Activated T-helper 1 cell treated with anti-CD3 and anti-CD28 coated beads, Interleukin-2, amount 50 U/mL, for 16 hours (primary cell): Measurements from ENCODE around the gene BUD31.
"Not testable (repeated sequence)": the region's sequence is repeated elsewhere in the genome, so short reads cannot be mapped to it uniquely, and the experiment has no call there.

ENCODE experiments used
- DNase-seq, 2 donors: peaks; one replicate each; pipeline ENCODE4 v3.0.0-alpha.2; 2020; ENCODE audit warnings: low read depth in 1 of 2, low spot score in 1 of 2

The BUD31 gene

DNA sequence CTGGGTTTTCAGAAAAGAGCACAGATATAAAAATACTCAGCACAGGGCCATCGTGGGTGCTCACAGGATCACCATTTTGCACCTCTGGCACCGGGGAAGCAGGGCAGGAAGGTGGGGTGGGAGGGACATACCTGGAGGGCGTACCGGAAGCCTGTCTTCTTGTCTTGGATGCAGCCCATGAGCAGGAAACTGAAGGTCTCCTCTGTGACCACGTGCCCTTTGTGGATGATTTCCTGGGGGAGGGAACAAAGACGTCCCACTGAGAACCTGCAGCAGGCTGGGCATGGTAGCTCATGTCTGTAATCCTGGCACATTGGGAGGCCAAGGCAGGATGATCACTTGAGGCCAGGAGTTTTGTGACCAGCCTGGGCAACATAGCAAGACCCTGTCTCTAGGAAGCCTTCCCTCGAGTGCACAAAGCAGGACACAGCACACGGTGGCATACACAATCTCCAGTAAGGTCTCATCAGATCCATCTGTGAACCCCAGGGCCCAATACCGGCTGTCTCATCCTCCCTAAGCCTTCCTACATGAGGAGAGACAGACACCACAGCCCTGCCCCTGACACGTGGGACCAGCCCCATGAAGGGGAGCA lies 20.3 kb downstream of the BUD31 start:
- DNase-seq: no peak

DNA sequence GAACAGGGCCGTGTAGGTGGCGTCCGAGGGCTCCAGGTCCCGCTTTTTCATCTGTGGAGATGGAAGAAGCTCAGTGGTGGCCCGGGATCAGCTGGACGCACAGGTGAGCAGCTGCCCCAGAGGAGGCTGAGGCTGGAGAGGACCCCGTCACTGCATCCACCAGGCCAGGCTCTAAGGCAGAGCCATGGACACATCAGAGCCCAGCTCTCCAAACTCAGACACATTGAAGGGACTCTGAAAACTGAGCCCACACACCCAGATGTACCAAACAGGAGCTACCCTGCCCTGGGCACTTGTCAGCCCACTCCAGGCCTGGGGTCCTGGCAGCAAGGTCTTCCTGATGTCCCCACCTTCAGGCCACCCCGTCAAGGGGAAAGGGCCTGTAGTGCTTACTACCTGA lies 21.0 kb downstream of the BUD31 start:
- no peak for DNase-seq

DNA sequence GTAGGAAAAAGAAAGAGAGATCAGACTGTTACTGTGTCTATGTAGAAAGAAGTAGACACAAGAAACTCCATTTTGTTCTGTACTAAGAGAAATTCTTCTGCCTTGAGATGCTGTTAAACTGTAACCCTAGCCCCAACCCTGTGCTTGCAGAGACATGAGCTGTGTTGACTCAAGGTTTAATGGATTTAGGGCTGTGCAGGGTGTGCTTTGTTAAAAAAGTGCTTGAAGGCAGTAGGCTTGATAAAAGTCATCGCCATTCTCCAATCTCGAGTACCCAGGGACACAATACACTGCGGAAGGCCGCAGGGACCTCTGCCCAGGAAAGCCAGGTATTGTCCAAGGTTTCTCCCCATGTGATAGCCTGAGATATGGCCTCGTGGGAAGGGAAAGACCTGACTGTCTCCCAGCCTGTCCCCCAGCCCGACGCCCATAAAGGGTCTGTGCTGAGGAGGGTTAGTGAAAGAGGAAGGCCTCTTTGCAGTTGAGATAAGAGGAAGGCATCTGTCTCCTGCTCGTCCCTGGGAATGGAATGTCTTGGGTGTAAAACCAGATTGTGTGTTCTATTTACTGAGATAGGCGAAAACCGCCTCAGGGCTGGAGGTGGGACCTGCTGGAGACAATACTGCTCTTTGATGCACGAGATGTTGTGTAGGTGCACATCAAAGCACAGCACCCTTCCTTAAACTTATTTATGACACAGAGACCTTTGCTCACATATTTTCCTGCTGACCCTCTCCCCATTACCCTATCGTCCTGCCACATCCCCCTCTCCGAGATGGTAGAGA lies 23.2 kb downstream of the BUD31 start:
- DNase-seq: not testable (repeated sequence)

DNA sequence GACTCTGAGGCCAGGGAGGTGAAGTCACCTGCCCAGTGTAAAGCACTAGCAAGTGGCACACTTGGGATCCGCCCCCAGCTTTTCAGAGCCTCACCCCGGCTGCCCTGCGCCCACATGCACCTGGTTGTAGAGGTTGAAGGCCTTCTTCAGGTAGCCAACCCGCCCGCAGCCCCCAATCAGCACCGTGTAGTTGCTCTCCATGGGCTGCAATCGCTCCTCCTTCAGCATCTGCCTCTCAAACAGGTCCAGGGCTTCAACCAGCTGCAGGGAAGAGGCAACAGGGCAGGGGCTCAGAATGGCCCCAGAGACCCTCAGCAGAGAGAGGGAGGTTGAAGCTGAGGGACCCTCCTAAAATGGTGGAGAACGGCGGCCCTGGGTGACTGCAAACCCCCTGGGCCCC lies 24.4 kb downstream of the BUD31 start:
- no peak for DNase-seq

DNA sequence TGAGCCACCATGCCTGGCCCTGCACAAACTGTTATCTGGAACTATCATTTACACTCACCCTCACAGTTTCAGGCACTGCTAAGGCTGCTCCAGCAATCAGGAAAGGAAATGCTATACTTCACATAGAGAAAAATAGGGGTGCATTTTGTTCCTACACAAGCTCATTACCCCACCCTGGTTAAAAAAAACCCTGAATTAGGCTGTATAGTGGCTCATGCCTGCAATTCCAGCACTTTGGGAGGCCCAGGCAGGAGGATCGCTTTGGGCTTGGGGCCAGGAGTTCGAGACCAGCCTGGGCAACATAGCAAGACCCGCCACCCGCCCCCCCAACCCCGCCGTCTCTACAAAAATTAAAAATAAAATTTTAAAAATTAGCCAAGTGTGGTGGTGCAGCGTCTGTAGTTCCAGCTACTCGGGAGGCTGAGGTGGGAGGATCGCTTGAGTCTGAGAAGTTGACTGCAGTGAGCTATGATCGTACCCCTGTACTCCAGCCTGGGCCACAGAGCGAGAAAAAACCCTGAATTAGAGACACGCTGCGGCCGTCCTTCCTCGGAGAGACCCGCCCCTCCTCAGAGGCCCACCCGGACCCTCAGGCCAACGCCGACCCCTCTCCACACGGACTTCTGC lies 29.3 kb downstream of the BUD31 start:
- no peak for DNase-seq

DNA sequence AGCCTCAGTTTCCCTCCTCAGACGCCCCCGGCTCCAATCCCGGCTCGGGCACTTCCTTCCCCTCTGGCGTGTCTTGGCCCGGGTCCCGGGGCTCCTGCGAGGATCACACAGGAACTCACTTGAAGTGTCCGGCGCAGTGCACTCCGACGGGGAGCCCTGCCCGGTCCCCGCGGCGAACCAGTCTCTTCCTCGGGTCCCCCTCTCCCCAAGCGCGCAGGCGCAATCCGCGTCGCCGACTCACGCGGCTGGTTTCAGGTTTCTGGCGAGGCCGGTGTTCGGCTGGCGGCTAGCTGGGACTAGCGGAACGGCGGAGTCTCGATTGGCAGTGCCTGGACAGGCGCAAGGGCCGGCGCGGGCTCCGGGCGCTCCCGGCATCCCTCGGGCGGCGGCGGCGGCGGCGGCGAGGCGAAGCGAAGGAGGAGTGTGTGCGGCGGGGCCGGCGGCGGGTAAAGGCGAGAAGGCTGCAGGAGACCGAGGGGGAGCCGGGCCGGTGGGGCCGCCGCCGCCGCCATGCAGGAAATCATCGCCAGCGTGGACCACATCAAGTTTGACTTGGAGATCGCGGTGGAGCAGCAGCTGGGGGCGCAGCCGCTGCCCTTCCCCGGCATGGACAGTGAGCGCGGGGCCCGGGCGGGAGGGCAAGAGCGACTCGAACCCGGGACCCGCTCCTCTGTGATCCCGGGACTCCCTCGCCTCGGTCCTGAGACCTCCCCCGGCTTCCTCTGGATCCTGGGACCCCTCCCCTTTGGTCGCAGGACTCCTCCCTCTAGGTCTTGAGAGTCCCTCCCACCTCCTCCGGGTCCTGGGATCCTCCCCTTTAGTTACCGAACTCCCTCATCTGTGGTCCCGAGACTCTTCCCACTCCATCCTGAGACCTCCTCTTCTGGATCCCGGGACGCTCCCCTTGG lies 30.1 kb downstream of the BUD31 start, which contains the start of the genes CPSF4 and PTCD1:
Gene CPSF4, plus strand, starts transcription at position 371 of the 908 bp plus-strand sequence. Its CDS starts 140 bp downstream, at position 511.
Gene PTCD1, minus strand, starts transcription at position 226 of the 908 bp plus-strand sequence. CDS start 3,556 bp downstream, outside the sequence.
- DNase-seq: peak; percentile 75 to 83

DNA sequence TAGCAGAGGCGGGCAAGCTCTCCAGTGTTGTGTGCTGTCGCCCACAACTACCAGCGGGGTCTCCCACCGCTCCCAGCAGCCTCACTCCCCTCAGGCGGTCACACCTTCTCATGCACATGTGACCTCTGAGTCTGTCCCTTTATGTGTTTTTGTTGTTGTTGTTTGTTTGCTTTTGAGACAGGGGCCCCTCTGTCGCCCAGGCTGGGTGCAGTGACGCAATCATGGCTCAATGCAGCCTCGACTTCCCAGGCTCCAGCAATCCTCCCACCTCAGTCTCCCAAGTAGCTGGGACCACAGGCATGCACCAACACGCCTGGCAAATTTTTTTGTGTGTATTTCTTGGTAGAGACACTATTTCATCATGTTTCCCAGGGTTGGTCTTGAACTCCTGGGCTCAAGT lies 31.4 kb downstream of the BUD31 start:
- DNase-seq: no peak

DNA sequence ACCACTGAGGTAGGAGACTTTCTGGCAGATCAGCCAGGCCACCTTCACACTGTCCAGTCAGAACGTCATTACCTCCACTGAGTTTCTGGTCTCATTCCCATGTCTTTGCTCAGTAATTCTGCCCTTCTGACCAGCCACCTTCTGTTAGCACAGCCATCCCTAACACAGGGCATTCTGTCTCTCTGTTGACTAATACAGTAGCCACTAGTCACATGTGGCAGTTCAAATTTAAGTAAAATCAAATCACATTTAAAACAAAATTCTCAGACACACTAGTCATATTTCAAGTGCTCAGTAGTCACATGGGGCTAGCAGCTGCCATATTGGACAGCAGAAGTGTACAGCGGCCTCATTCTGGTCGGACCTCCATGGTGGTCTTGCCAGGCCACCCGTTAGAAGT lies 37.3 kb downstream of the BUD31 start:
- no peak for DNase-seq

DNA sequence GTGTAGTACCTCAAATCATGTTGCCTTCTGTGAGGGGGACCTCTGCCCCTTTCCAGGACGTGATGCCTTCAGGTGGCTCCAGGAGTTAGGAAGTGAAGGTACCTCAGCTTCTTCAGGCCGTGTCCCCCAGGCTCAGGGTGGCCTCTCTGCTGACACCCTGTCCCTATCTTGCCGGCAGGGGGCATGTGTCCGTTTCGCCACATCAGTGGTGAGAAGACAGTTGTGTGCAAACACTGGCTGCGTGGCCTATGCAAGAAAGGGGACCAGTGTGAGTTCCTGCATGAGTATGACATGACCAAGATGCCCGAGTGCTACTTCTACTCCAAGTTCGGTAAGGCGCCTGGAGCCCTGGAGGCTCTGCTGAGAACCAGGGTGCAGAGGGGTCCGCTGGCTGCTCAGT lies 39.2 kb downstream of the BUD31 start:
- no peak for DNase-seq

DNA sequence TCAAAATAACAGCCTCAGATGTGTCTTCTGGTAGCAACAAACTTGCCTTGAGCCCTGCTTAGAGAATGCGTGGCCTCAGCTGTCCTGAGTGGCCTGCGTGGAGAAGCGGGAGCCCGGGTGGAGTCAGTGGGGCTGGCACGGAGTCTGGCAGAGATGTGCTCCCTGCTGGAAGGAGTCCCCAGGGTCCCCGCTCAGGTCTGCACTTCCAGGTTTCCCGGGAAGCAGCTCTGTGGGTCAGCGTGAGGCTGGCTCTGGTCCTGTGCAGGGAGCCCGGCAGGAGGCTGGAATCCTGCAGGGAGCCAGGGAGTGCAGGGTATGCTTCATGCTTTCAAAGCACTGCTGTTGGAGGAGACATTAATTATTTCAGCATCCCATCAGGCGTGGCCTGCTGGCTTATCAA lies 40.1 kb downstream of the BUD31 start:
- no peak for DNase-seq

DNA sequence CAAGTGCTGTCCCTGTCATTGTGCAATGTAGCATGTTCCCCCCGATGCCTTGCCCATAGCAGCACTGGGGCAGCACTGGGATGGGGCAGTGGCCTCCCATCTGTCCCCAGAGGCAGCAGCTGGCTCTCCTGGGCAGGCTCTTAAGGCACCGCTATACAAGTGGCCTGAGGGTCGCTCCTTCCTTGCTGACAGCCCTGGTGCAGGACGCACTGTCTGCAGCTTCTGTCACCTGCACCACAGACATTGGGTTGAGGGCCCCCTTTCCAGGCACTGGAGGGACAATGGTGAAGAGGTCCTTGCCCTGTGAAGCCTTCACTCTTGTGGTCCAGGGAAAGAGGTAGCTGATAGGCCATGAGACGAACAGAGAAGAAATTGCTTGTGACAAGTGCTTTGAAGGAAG lies 40.6 kb downstream of the BUD31 start:
- DNase-seq: no peak

DNA sequence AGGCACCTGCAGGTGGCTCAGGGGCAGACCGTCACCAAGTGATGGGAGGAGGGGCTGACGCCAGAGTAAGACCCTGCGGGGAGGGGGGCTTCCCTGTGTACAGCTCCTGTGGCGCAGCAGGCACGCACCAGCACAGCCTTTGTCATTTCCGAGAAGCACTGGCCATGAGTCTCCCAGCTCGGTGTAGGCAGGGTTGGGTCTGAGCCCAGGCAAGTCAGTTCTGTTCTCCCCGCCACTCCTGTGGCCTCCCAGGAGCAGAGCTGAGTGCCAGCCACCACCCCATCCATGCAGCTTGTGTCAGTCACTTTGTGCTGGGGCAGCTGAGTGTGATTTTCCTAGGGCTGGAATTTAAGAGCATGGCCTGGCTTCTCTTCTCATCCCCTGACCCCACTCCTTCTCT lies 43.2 kb downstream of the BUD31 start:
- no peak for DNase-seq

DNA sequence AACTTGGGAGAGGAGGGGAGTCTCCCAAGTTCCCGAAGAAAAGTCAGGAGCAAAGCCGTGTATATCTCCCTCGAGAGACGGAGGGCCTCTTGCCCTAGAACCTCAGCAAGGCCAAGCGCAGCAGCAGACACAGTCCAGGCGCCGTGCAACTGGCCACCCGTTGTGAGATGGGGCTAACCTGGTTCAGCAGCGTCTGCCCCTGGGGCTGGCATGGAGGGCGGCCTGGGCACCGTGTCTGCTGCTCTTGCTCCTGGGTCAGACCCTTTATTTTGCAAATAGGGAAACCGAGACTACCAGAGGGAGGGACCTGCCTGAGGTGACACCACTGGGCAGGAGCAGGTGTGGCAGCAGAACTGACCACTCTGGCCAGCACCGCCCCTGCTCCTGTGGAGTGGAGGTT lies 43.8 kb downstream of the BUD31 start:
- DNase-seq: no peak

DNA sequence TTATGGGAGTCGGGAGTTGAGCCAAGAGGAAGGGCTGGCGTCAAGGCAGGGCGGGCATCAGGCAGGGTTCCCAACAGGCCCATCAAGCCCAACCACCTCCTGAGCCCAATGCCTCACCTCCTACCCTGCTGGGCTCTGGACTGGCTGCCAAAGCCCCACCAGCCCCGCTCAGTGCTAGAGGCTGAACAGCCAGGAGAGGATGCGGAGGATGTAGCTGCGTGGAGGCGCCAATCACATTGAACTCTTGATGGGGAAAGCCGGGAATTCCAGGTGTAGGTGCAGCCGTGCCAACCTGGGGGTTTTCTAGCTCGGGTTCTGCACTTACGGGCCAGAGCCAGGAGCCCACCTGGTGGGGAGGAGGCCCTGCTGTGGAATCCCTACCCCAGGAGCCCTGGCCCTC lies 44.3 kb downstream of the BUD31 start:
- DNase-seq: no peak

DNA sequence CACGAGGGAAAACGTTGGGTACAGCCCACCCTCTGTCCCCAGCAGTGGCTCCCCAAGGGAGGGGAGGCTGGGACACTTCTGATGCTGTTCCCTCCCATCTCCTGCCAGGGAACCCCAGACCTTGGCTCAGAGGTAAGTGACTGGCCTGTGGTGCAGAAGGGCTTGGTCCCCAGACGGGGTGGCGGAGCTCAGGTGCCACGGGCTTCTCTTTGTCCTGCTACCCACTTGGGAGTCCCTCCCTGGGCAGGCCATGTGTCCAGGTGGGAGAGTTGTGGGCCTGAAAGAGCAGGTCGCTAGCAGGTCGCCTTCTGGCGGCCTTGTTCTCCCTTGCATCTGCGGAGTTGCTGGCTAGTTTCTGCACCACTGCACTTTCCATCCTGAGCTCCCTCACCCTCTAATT lies 47.1 kb downstream of the BUD31 start:
- DNase-seq: no peak

DNA sequence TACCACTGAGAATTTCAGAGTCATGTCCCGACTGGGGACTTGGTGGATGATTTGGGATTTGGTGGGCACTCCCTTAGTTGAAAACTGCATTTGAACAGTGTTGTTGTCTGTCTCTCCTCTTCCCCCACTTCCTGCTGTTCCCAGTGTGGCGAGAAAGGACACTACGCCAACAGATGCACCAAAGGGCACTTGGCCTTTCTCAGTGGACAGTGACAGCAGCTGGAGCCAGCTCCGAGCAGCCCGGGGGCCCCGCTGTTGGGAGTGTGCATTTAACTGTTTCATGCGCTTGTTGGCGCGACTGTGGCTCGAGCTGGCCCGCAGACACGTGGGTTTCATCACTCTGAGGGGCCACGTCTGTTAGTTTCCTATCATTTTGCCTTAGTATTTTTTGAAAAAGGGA lies 47.5 kb downstream of the BUD31 start:
- no peak for DNase-seq

DNA sequence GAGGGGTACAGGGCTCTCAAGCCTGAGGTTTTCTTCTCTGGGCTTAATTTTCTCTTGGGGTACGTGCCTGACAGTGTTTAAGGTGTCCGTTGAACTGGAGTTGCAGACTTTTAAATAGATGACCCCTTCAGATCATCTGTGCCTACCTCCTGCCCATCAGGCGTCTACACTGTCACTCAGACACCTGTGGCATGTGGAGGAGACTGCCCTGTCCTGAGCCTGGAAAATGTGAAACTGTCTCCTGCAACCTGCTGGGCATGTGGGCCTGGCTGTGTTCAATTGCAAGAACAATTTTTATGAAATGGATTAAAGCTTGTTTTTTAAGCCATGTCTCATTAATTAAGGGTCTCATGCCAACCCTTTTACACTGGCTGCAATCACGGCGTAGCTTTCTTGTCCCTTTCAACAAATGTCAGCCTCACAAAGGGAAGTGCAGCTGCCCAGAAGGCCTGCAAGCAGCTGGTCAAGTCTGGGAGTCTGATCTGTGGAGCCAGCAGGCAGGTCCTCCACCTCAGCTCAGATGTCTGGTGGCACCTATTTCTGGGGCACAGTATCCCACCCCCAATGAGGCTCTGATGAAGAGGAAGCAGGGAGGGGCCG lies 48.4 kb downstream of the BUD31 start:
- DNase-seq: no peak

DNA sequence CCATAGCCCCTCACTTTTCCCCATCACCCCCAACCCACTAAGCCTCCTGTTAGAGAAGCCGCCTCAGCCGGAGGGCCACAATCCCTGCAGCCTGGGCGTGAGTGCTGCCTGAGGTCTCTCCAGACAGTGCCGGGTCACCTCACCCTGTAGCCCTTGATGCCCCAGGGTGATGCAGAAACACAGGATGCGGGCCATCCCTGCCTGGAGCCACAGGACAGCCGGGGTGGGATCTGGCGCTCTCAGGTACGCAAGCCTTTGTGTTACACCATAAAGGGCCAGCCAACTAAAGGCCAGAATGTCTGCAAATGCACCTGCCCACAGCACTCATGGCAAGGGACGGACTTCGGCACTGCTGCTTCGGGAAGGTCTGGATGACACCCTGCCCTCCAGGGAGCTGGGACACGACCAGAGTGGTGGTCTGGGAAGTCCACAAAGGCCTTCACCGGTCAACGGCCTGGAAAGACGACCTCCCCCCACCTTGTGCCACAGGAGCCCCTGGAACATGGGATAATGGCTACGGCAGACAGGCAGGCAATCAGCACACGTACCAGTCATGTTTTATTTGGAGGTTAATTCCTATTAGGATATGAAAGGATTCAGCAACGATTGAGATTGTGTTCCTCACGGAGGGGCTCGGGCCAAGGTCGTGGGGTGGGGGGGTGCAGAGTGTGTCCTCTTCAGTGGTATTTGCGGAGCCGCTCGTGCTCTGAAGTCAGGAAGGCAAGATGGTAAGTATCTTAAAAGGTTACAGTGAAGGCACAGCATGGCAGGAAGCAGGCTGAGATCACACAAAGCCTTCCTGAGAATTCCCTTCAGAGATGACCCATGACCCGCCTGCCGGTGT lies 49.1 kb downstream of the BUD31 start:
- no peak for DNase-seq

DNA sequence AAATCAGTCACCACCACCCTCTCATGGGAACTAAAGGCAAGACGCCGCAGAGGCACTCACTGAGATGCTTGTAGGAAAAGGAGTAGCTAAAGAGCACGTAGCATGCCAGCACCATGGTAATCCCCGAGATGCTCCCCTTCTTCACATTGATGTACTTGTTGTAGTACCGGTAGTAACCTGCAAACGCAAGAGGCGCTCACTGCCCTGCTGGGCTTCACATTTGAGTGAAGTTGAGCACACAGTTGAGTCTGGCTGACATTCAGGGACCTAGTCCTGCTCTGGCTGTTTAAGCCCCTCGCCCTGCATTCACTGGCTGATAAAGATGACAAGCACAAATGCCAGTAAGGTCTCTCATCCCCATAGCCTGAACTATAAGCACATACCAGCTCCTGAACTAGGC lies 50.3 kb downstream of the BUD31 start:
- no peak for DNase-seq

DNA sequence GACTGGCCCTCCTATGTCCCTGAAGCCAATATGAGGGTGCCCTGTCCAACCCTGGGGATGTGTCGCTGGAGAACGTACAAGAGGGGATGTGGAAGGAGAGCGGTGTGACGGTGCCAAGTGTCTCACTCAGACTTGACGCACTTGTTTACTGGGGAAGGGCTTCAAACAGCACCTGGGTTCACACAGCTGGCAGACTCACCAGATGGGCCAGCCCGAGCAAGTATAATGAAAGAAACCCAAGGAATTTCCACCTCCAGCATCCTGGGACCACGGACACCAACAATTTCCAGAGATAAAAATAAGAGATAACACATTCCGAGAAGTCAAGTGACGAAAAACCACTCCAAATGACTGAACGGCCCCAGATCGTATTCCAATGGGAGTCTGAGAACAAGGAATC lies 51.9 kb downstream of the BUD31 start:
- no peak for DNase-seq
